GM21619 (cell line): ENCODE results near the gene ZBTB20.
A peak's percentile ranks its signal among the peaks of the same experiment; 100 is the strongest.

Source experiments
- ATAC-seq: cut with Tn5 transposase; IDR thresholded peaks from one replicate; pipeline ENCODE4 v1.9.1; 2021; ENCODE audit not compliant: unreplicated experiment

The ZBTB20 gene

DNA sequence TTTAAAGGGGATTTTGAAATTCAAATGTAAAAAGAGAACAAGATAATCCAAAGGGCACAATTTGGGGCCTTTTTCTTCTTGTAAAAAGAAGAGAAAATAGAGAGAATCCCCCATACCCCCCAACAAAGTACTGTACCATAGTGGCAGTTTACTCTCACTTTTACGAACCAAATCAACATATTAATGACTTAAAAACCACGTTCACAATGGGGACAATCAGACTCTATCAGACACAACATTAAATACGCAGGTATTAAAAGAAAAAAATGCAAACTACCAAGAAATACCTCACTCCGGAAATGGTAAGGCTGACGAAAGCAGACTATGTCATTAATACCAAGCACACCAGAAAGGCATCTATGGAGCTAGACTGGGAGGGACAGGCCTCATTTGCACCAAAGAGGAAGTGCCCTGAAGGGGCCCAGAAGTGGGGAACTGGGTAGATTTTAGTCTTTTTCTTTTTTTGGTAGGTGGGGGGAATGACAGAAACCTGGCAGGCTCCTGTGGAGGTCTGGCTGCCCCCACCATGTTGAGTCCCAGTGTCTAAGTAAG, 719.0 kb downstream of the ZBTB20 start:
- peak; percentile 92 for ATAC-seq

DNA sequence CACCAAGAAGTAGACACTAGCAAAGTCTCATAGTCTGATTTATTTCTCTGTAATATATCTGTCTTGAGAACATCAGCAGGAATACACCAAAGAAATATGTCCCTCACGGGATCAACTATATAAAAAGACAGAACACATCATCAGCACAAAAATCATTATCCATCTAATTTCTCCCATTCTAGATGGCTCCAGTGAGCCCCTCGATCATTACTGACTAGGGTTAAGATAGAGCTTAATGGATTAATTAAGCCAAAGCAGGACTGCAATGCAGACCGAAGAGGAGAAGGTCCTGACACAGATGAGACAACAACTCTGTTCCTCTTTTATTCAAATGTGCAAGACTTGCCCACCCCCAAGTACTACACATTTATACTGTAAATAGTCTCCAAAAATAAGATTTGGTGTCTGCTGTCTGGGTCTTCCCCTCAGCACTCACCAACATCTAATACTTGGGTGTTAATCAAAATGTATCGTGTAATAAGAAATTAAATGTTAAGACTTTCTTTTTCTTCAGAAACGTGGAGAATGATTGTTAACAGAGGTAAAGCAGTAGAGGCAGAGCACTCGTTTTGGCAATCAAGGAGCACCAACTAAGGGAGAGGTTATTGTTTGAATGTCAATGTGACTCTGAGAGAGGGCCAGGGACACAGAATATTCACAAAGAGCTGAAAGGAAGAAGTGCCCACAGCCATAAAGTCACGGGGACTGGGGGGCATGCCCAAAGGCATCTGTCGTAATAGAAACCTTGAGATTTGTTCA, 719.6 kb downstream of the ZBTB20 start:
- no peak for ATAC-seq

DNA sequence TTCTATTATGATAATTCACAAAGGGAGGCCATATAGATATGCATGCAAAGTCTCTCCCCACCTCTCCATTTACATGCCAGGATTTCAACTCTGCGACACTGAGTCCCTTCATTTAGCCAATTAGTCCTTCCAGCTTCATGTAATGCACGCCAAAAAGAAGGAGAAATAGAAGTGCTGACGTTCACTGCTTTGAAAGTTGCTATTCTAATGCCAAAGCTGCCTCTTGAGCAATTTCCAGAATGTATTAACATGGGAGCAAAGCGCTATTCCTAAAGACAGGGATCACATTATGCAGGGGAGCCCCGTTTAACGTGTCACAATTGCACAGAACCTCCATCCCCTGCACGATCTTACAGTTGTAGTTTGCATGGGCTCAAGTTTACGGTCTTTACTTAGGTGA, 722.8 kb downstream of the ZBTB20 start:
- ATAC-seq: no peak

- ATAC-seq: no peak
Measured at GRCh38 chr3:114421204-114421603, 725.9 kb downstream of the ZBTB20 start.

- no peak for ATAC-seq
Measured at GRCh38 chr3:114420072-114420471, 727.0 kb downstream of the ZBTB20 start.

DNA sequence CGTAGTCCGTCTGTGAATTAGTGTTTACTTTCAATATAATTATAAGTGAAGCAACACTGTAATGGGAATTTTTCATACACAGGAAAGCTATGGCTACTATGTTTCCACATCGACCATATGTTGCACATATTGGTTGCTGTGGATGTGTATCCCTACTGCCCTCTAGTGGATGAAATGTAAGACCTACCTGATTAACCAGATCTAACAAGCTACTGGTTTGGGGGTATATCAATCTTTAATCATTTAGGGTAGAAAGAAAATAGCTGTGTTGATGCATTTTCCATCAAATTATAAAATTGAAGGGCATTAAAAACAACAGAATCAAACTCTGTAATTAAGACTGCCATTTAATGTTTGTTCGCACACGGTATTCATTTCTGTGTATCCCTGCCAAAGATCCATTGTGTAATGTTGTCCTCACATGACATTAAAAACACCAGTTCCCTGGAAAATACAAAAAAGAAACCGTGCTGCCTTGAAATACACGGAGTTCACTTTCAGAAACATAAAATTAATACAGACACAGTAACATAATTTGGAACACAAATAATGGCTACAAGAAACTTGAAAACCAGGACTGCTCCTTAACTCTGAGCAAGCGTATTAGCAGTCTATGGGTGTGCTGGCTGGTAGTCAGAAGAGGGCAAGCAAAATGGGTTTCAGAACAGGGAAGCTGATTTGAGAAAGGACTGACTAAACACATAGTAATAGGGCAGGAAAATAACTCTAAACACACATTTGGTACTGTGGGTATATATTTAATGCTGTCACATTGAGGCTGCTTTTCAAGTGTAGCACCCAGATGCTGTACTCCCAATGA, 728.2 kb downstream of the ZBTB20 start:
- ATAC-seq: peak; percentile 62

- peak; percentile 77 for ATAC-seq
Measured at GRCh38 chr3:114418107-114418506, 729.0 kb downstream of the ZBTB20 start.

DNA sequence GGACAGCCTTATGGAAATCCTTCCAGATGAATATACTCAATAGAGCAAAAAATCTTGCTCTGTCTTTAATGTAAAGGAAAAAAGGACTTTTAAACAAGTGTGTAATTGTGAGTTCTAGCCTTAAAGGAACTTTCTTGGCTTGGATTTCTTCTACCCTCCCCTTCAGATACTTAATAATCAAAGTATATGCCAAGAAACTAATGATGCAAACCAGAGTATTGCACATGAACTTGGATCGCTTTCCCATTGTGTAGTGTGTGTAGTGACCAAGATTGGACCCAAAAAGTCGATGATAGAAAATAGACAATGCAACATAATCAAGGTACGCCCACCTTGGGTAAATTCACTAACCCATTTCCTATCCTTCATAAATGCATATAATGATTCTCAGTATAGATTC, 729.4 kb downstream of the ZBTB20 start:
- no peak for ATAC-seq

GRCh38 chr3:114417265-114417664, 729.8 kb downstream of the ZBTB20 start:
- ATAC-seq: no peak

DNA sequence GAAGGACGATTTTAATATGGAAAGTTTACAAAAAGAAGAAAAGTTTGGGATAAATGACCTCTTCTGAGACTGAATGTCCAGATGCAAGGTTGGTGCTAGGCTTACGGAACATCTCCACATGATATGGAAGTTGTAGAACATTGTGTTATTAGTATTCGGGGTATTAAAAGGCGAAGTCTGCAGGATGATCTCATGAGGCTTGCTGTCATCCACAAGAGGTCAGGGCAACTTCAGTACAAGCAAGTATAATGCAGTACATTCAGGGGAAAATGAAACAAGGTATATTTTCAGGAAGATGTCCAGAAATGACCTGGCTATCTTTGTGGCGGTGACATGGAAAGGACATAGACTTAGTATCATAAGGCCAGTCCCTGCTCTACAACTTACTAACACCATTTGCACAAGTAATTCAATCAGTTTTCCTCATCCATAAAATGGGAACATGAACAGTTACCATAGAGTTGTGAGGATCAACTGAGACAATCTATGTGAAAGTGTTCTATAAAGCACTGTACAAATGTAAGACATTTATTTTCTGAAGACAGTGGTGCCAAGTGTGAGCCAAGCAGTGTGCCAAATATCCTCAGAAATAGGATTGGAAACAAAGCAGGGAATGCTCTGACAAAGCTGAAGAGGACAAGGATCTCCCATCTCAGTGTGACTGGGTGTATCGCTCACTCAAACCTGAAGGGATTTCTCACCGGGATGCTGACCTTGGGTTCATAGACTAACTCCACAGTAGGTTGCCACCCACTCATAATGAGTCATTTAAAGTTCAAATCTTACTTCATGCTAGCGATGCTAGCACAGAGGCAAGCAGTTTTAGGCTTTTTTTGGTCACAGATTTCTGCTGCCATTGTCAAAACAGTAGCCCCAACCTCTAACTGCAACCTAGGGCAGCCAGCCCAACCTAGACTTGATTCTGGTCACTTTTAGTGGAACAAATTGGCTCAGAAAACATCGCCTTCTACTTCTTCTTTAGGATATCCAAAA, 735.0 kb downstream of the ZBTB20 start:
- ATAC-seq: no peak

DNA sequence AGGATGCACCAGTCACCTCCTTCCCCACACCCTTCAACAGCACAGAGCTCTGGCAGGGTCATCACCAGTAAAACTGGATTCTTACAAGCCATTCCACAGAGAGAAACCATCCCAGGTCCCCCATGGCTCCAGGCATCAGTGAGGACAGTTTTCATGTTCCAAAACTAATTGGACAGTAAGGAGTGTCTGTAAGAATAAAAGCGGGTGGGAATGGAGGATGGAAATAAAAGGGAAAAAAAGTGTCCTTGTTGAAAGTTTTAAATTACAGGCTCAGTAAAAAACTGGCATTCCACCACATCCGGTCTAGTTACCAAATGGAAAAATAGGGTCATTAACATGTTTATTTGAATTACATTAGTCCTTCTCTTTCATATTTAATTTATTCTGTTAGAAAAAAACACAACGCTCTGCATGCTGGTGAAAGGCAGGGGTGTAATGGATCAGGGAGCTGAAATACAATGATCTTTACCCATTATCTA, 735.9 kb downstream of the ZBTB20 start:
- ATAC-seq: no peak

DNA sequence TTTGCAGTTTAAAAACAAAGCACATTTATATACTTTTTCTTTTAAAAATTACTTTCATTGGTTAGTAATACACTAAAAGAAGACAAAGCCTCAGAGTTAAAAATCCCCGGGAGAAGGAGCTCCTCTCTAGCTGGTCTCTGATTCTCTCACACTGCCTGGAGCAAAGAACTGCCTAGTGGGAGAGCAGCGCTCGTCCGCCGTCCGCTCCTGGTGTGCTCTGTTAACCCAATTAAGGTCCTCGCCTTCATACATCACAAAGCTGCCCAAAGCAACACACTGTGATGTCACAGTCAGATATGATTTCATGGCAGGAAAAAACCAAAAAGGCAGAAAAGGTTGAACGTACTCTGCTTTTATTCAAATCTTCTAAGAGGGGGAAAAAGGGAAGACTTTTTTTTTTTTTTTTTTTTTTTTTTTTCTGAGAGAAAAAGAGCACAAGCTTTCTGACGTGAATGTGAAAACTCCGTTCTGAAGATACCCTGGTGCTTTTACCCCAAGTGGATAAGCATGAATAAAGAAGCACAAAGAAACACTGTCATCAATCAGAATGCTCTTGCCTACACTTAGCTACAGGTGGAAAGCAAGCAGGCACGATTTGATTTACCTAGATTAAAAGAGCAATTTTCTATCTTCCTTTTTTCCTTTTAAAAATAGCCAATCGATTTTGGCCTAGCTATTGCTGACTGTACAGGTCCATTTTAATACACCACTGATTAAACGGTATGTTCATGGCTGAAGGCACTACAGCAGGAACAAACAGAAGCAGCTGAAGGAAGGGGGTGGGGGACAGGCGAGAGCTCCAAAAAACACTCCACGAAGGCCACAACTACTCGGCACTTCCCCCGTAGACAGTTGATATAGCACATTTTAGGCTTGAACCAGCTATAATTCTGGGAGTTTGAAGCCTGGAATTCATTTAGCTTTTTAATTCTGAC, 738.1 kb downstream of the ZBTB20 start:
- no peak for ATAC-seq

- no peak for ATAC-seq
Measured at GRCh38 chr3:114406922-114407321, 740.2 kb downstream of the ZBTB20 start.

DNA sequence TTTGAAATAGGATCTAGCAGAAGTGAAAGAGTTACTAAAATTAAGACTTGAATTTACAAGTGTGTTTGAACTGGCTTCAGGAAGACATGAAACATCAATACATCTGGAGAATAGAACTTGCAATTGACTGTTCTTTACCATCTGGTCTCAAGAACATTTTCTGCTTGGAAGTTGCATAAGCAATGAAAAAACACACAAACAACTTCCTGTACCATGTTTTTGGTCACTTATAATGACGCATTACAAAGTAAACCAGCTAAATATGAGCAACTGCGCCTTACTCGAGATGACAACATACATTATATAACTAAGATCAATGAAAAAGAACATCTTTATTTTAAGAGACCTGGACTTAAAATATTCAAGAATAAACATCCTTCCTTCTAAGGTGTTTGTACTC, 740.8 kb downstream of the ZBTB20 start:
- no peak for ATAC-seq

DNA sequence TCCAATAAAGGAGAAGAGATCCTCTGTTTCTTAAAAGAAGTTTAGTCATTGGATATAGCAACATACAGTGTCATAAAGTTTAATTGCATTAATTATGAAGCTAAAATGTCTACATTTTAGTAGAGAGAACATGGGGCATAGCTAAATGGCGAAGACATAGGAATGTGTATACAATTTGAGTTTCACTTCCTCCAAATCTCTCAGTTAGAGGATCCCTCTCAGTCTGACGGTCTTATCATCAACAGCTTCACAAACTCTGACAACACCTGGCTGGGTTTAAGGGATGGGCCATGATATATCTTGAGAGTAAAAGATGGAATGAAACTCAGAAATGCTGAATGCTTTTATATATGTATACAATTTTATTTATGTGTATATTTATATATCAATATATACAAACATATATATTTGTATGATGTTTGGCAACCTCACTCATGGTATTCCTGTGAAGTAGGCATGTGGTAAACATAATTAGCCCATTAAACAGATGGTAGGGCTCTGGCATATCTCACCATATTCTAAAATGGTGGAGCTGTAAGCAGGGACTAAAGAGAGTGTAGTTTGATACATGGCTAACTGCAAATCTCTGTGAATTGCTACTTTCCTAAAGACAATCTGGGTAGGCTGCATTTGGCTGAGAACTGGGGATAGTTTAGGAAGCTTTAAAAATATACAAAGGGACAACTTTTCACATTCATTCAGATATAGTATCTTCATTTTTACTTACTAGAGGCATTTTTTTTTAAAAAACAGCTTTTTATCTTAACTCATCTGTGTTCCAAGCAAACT, 741.7 kb downstream of the ZBTB20 start:
- ATAC-seq: peak; percentile 89

DNA sequence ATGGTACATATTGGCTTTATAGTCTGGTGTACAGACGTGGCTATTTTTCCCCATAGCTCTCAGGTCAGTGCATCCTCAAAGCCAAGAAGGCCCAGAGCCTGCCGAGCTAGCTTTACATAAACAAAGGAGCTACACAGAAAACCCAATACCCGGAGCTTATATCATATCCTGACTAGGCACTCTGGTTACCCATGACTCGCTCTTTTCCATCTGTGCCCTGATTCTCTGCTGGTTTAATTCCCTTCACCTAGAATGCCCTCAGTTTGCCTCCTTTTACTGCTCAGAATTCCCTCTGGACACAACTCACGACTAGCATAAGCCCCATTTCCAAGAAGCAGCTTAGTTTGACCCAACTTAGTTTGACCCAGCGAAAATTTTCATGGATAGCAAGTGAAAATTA, 742.5 kb downstream of the ZBTB20 start:
- ATAC-seq: no peak

DNA sequence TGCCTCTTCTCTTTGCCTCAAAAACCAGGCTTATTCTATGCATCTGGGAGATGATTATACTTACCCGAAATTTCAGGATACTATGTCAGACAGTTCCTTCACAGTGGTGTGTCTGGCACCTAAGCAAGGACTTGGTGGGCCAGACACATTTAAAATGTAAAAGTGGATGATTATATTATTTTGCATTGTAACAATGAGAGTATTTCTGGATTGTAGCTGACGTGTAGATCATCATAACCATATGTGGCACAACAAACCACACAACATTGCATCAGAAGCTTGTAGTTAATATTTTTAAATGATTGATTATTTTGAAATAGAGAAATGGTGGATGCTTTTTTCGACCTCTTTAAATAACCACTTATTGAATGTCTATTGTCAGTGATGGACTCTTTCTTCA, 744.2 kb downstream of the ZBTB20 start:
- no peak for ATAC-seq

GRCh38 chr3:114401346-114401745, 745.7 kb downstream of the ZBTB20 start:
- ATAC-seq: no peak

DNA sequence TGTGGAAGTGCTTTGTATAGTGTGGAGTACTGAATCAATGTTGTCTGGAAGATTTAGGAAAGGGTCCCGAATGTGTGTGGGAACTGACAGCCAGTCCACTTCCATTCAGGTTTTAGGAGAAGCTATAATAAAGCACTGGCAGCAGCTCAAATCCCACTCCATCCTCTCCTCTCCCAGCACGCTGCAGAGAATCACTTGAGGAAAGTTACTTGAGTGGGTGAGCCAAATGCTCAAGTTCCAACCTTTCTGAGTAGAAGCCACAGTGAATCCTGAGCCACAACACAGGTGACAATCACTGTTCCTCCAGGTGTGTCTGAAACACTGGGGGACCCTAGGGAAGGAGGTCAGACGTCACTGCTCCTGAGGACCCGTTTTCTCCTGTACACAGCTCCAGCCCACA, 746.7 kb downstream of the ZBTB20 start:
- ATAC-seq: no peak
